Erythroblast (primary cell): ENCODE data around the gene LRRC28.

Experiments
- GATA1 ChIP-seq: IDR thresholded peaks from 2 replicates; pipeline ENCODE4 v1.6.1; 2011; ENCODE audit warnings: low read depth, mild to moderate bottlenecking, control low read depth, low read length, moderate library complexity
- POLR2A ChIP-seq: IDR thresholded peaks from 2 replicates; pipeline ENCODE4 v1.6.1; 2011; ENCODE audit warnings: mild to moderate bottlenecking, low read length

GRCh38 chr15:99279290-99279689, 28.0 kb downstream of the LRRC28 start:
- TF ChIP-seq POLR2A: no peak
- no peak for TF ChIP-seq GATA1
